GM21528 (cell line): ENCODE measurements around the gene ZBTB7A.

Experiments
- ATAC-seq: cut with Tn5 transposase; IDR thresholded peaks from one replicate; pipeline ENCODE4 v1.9.1; 2021; ENCODE audit warnings: mild to moderate bottlenecking, moderate library complexity; ENCODE audit not compliant: unreplicated experiment, low FRiP score

The ZBTB7A gene

GRCh38 chr19:4057931-4058692 is 8.6 kb downstream of the ZBTB7A start:
- no peak for ATAC-seq

GRCh38 chr19:4055209-4055552 is 11.5 kb downstream of the ZBTB7A start:
- no peak for ATAC-seq

GRCh38 chr19:4054441-4055208 is 12.1 kb downstream of the ZBTB7A start:
- ATAC-seq = no peak

- ATAC-seq = no peak
These were observed 13.0 kb downstream of the ZBTB7A start for GRCh38 chr19:4053423-4054324.

GRCh38 chr19:4052993-4053422 is 13.7 kb downstream of the ZBTB7A start:
- no peak for ATAC-seq

- no peak for ATAC-seq
These were observed 14.3 kb downstream of the ZBTB7A start for GRCh38 chr19:4052114-4052992.

- ATAC-seq = no peak
These were observed 15.3 kb downstream of the ZBTB7A start for GRCh38 chr19:4051175-4052101.

- ATAC-seq = no peak
These were observed 17.3 kb downstream of the ZBTB7A start for GRCh38 chr19:4049432-4049831.

- no peak for ATAC-seq
These were observed 19.6 kb downstream of the ZBTB7A start for GRCh38 chr19:4046946-4047683.

- no peak for ATAC-seq
These were observed 20.4 kb downstream of the ZBTB7A start for GRCh38 chr19:4046362-4046691.

GRCh38 chr19:4045597-4046361 is 20.9 kb downstream of the ZBTB7A start:
- ATAC-seq = no peak

- no peak for ATAC-seq
These were observed 21.7 kb downstream of the ZBTB7A start for GRCh38 chr19:4044990-4045465.

GRCh38 chr19:4043966-4044715 is 22.6 kb downstream of the ZBTB7A start:
- no peak for ATAC-seq

GRCh38 chr19:4043401-4043800 is 23.3 kb downstream of the ZBTB7A start:
- ATAC-seq = no peak

- no peak for ATAC-seq
These were observed 24.0 kb downstream of the ZBTB7A start for GRCh38 chr19:4042731-4043082.

GRCh38 chr19:4042064-4042730 is 24.5 kb downstream of the ZBTB7A start:
- ATAC-seq = no peak
